UCSD-AML1 (cell line): ENCODE measurements around the gene DLD.
"Not testable (repeated sequence)": the region's sequence is repeated elsewhere in the genome, so short reads cannot be mapped to it uniquely, and the experiment has no call there.

Source experiments
- DNase-seq: peaks from one replicate; lab custom pipeline; 2025; ENCODE audit not compliant: unreplicated experiment; lab: John Stamatoyannopoulos, UW

DLD gene

DNA sequence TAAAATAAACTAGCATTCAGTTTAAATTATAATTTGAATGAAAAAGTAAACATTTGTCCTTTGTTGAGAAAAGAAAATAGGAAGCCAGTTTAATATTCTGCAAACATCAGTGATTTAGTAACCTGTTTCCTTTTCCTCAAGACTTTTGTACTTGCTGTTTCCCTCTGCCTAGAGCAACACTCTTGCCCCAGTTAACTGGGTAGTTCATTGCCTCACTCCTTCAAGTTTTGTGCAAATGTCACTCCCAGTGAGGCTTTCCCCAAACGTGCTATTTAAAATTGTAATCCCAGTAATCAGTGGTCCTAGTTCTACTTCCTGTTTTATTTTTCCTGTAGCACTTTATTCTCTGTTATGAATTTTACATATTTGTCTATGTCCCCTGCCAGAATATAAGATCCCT, 23.8 kb downstream of the DLD start:
- no peak for DNase-seq

DNA sequence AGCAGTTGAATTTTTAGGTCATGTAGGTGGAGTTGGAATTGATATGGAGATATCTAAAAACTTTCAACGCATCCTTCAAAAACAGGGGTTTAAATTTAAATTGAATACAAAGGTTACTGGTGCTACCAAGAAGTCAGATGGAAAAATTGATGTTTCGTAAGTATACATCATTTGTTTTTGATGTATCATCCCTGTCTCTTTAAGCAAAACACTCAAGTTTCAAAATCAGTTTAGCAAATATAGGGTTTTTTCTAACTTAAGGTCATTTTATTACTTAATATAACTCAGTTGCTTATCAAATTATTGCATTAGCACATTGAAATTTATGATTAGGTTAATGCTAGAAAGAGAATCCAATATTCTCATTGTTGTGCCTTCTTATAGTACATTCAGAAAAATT, 24.6 kb downstream of the DLD start:
- DNase-seq, result no peak

DNA sequence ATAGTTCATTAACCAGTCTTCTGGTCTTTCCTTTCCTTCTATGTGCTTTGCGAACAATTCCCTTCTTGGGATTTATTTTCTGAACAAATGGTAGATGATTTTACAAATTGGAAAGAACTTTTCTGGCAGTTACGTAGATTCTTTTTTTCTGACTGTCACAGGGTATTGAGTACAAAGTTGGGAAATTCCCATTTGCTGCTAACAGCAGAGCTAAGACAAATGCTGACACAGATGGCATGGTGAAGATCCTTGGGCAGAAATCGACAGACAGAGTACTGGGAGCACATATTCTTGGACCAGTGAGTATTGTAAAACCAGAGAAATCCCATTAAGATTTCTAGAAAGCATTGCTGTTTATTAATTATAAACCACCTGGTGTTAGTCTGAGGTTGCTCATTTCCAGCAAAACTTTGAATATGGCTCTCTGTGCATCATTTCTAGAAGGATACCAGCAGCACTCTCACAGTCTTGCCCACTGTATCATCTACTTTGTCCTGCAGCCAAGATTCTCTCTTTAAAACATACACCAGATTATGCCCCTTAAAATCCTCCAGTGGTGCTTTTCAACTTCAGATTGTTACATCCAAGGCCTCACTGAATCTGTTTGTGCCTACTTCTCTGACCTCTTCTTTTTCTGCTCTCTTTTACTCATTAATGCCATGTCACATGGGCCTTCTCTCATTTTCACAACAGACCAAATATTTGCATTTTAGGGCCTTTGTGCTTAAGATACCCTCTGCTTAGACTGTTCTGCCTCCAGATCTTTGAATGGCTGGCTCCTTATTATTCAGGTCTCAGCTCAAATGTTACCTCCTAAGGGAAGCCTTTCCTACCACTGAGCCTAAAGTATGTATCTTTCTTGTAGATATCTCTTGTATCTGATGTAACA, 27.0 kb downstream of the DLD start:
- DNase-seq, result no peak

DNA sequence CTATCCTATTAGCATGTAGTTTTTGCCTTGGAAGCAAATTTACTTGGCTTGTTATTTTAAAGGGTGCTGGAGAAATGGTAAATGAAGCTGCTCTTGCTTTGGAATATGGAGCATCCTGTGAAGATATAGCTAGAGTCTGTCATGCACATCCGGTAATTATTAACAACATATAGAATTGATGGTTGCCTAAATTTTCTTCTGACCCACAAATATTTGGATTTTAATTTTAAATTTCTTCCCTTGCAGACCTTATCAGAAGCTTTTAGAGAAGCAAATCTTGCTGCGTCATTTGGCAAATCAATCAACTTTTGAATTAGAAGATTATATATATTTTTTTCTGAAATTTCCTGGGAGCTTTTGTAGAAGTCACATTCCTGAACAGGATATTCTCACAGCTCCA, 28.0 kb downstream of the DLD start:
- DNase-seq, result no peak

DNA sequence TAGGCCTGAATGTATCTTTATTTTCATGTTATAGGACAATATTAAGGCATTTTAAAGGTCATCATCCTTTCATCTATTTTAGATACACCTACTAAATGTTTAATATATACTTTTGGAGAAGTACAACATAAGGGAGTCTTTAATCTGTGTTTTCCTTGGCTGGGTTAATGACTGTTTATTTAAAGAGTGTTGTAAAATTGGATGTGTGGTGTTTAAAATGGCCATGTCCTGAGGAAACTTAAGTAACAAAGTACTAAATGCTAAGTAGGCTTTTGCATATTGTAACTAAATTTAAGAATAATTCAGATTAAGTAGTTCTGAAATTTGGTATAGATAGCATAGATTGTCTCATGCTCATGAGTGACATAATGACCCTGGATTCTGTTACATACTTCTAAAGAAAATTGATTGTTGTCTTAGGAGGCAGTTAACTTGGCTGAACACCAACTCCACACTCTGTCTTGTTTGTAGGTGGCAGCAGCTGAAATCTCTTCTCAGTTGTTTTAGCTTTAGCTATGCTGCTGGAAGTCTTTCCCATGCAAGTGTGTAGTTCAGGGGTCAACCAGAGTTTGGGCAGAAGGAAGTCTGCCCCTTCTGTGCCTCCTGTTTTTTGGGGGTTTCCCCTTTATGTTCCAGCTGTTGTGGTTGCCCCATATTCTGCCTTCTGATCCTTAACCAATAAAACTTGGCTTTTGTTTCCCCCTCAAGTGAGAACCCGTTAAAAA, 29.2 kb downstream of the DLD start:
- no peak for DNase-seq

DNA sequence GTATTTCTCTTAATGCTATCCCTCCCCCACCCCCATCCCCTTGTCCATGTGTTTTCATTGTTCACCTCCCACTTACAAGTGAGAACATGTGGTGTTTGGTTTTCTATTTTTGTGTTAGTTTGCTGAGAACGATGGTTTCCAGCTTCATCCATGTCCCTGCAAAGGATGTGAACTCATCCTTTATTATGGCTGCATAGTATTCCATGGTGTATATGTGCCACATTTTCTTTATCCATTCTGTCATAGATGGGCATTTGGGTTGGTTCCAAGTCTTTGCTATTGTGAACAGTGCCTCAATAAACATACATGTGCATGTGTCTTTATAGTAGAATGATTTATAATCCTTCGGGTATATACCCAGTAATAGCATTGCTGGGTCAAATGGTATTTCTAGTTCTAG, 30.8 kb downstream of the DLD start:
- DNase-seq, result not testable (repeated sequence)

DNA sequence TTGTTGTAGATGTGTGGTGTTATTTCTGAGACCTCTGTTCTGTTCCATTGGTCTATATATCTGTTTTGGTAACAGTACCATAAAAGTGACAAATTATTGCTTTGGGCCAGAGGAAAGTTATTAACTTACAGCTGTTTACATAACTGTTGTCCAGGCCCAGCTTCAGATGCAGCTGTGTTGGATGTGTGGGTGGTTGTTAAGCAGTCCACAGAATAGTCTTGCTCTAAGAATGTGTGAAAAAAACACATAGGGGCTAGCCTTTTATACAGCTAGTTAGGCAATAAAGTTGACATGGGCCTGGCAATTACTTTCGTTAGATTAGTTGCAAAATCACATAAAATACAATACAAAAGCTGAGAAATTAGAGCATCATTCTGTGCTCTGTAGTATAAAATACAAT, 31.9 kb downstream of the DLD start:
- DNase-seq, result no peak

DNA sequence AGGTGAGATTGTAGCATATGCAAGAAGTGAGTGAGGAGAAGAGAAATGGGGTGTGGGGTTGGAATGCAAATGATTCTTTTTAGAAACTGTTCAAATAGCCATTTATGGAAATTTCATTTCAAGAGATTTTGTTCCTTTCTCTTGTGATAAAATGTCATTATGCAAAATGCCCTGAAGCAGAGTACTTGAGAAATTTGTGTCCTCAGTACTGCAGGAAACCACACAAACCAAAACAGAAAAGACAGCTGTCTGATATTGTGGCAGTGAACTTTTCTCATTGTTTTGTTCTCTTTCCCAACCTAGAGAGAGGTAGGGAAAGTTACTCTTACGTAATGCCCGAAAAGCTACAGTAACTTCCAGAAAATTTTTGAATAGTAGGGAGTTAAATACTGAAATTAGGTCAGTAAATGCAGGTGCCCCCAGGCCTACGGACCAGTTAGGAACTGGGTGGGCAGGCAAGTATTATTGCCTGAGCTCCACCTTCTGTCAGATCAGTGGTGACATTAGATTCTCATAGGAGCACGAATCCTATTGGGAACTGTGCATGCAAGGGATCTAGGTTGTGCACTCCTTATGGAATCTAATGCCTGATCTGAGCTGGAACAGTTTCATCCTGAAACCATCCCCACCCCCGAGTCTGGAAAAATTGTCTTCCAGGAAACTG, 34.0 kb downstream of the DLD start:
- no peak for DNase-seq

DNA sequence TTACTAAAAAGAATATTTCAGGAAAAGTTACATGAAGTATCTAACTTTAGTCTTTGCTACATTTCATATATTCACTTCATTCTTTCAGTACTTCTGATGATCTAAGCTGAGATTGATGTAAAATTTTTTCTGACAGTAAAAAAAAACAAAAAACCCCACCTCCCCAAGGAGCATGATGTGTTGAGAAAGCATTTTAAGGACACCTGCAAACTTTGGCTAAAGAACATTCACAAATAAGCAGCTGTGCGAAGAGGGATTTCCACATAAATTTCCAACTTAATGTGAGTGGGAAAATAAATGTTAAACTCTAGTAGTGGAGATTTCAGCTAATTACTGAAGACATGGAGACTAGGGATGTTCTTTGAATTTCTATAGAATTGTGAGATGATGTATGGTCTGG, 35.5 kb downstream of the DLD start:
- no peak for DNase-seq

DNA sequence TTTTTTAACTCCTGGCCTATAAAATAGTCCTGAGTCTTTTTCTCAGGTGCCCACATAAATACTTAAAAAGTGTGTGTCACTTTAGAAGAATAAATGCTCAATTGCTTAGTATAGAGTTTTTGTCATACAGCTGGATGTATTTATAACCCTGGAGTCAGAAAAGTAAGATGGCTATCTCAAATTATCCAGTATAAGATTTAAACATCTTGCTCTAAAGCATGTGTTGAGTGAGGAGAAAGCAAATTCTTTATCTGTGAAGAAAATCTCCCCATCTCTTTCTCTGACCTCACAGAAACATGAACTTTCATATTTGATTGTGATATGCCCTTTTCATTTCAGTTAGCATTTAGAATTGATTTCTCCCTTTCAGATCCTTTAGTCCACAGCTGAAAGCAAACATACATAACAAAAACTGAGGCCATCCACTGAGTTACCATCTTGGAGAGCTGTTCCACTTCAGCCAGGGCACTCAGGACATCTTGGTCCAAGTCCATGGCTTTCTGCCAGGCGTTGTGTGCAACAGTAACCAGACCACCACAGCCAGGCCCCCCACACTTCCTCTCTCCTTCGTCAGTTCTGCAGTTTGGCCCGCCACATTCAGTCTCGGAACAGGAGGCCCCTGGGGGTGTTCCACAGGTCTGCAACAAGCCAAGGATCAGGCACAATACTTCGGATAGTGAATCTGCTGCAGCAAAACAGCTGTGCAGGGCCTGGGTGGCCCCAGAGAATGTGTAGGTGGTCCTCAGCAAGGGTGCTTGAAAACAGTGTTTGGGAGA, 40.9 kb downstream of the DLD start:
- DNase-seq, result no peak

DNA sequence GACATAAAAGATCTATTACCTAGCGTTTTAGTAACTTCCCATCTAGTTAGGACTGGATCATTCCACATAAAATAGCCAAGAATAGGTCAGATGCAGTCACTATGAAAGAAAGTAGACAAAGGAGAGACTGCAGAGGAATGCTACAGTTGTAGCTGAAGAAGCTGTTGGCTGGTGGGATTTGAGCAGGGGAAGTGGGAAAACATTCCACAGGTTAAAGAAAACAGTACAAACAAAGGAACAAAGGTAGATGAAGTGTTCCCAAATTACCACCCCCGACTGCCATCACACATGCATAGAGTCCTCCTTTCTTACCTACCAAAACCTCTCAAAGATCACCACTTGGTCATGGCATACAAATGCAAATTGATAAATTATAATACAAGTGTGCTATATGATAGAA, 41.8 kb downstream of the DLD start:
- no peak for DNase-seq

DNA sequence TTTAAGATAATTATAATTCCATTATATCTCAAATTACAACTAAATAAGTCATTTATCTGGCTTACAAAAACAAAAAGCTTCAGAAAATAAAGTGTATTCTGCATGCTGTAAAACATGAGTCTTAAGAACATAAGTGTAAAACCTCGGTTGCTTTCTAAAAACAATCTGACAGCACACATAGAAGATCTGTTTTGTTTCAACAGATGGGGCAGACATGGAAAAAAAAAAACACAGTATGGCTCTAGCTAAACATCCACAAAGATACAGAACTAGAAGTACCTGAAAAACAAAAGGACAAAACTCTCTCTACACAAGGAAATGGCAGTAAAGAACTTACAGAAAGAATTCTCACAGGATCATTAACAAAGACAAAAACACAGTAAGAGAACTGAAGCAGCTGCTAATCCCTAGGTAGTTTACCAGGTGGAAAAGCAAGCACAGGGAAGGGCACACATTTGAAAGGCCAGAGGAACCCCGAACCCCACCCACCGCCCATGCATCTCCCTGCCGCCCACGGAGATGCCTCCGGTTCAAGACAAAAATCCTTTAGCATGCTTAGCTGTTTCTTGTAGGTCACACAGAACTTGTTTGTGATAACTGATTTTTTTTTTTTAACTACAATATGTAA, 42.5 kb downstream of the DLD start:
- no peak for DNase-seq

DNA sequence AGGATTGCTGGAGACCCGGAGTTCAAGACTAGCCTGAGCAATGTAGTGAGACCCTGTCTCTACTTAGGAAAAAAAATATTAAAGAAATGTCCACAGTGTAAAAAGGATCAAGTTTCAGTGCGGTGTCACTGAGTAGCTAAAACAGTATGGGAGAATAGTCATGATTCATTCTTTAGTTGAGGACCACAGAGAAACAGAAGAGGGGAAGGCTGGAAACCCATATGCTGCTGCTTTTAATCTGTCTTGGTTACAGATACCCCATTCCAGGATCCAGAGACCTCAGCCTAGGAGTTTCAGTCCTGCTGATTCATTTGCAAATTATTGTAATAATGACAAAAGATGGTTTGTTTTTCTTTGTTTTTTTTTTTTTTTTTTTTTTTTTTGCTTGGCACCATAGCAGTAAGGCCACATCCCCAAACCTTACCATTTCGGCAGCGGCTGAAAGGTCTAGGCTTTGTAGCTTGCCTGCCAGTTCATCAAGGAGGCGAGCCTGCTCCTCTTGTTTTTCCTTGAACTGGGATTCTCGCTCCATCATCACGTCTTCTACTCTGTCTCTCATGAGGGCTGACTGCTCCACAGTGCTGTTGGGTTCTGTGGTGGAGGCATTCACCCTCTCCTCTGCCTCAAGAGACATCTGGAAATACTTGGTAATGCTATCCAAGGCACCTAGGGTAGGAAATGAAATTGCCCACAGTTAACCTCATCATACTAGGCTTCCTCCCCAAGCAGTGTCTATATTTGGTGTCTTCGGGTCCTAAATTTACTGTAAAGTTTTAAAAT, 44.2 kb downstream of the DLD start:
- no peak for DNase-seq

DNA sequence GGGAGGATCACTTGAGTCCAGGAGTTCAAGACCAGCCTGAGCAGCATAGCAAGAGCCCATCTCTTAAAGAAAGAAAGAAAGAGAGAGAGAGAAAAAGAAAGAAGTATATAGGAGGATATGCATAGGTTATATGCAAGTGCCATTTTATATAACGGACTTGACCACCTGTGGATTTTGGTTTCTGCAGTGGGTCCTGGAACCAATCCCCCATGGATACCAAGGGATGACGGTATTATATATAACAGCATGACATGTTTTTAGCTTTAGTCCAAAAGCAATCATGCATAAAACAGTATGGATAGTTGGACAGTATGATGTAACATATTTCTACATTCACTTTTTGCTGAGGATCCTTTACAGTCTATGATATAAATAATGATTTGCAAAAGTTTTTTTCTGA, 45.3 kb downstream of the DLD start:
- no peak for DNase-seq

DNA sequence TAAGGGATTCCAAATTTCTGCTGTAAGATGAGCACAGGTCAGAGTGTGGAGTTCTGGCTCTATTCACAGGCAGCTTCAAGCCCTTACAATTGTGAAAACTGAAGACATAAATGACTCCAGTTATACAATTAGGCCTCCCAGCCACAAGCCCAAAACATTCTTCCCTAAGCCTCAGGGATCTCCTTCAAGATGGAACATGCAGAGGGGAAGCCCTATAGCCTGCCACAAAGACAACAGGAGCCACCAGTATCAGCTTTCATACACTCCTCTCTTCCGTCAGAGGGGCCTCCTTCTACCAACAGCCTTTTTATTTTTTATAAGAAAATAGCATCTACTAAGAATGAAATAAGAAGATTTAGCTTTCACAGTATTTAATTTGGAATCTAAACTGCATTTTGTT, 46.5 kb downstream of the DLD start:
- no peak for DNase-seq

DNA sequence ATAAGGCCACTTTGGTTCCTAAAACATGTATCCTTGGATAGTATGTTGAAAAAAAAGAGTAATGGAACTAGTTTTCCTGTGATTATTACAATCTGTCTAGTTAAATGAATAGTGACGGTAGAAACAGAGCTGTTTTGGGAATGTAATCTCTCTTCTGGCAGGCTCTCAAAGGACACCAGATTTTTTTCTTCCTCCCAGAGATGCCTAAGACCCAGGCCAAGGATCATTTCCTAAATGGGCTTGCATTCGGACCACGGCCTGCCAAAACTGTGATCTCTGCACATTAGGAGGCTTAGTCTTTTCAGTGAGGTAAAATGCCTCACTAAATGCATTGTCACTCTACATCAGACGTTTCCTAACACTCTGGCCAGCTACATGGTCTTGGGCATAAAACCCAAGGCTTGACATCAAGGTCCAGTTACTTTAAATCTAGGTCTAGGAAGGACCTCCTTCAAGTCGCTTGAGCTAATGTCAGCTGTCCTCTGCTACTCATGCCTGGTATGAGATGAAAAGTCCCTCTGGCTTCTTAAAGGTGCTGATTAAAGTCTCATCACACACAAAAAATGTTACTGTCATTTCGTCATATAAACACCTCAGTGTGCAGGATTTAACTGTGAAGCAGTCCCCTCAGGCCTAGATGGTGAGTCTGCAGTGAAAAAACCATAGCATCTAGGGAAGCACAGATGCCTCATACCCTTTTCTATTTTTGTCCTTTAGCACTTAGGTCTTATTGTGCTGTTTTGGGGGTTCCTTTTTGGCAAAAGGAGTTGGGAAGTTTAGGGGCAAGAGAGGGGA, 47.7 kb downstream of the DLD start:
- DNase-seq, result no peak

DNA sequence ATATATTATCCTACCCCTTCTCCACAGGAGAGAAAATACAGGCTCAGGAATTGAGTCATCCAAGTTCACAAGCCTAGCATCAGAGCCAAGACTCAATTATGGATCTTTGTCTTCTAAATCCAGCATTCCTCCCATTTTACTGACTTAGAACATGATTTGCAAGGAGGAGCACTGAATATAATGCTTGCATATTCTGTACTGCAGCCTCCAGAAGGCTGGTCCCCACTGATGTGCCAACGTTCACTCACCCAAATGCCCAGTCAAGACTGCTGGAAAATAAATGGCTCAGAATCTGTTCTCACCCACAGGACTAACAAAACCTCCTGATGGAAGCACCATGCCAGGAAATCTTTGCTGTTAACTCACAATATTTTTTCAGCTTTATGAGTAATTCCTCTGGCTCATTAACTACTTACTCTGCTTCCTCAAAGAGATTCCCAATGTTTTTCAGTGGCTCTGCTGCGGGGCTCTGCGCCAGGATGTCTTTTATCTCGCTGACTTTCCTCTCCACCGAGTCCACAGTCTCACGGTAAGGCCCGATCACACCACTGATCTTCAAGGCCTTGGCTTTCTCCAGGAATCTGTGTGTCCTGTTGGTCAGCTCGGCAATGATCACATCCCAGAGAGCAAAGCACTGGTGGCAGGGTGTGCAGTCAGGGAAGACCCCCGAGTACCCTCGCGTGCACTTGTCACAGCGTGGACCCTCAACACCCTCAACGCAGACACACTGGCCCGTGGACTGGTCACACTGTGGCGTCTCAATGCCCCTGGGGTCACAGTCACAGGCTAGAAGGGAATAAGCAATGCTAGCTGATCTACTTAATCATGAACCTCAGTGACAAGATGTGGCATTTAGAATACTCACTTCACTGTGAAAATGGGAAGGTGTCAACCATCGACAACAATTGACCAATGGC, 48.8 kb downstream of the DLD start:
- DNase-seq, result no peak

DNA sequence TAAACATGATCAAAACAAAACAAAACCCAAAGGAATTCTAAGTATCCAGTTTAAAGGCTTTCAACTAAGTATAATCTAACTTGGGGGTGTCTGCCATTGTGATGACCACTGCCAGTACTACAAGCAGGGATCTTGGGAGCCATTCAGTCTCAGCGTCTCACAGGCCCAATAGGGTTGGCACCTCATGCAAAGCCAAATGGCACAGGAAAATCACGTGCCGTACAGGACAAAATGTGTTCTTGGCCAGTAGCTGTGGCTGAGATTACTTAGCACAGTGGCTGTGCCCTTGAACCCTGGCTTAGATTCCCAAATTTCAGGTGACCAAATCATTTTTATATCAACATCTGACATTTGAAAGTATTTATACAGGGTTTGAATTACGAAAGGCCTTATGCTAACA, 50.0 kb downstream of the DLD start:
- no peak for DNase-seq
